AG04450 (cell line): ENCODE measurements around the gene IGSF9B. TPM values are rescaled to one million over a fixed set of nuclear protein-coding genes. Genes with fewer than 3 reads are reported as not detected.

ENCODE experiments used
- CTCF ChIA-PET: fragments of 300-600, 350-600 bp; formaldehyde crosslinking; extraction: SDS; loops from one replicate; lab custom pipeline; 2022; ENCODE audit warnings: antibody characterized with exemption, inconsistent platforms; lab: Charles Lee
- POLR2A ChIA-PET: fragments of 350-600 bp; formaldehyde crosslinking; extraction: SDS; loops from one replicate; lab custom pipeline; 2021; ENCODE audit warnings: antibody characterized with exemption, inconsistent platforms; lab: Yijun Ruan, JAX
- DNase-seq: peaks from one replicate; pipeline ENCODE4 v3.0.0-alpha.2; 2011; ENCODE audit warnings: low read depth, low spot score
- H3K27ac ChIP-seq: one replicate; pipeline ENCODE4 v1.5.1; 2012; ENCODE audit warnings: low read depth, low read length, control low read depth
- H3K27me3 ChIP-seq: one replicate; pipeline ENCODE4 v1.6.0; 2012; ENCODE audit warnings: low read length; ENCODE audit not compliant: control insufficient read depth, insufficient read depth
- H3K4me3 ChIP-seq: 2 replicates; pipeline ENCODE4 v1.5.1; 2011; ENCODE audit warnings: mild to moderate bottlenecking, low read depth, low read length, control low read depth
- H3K9me3 ChIP-seq: 2 replicates; pipeline ENCODE4 v1.5.1; 2012; ENCODE audit warnings: low read length; ENCODE audit not compliant: control insufficient read depth, insufficient read depth
- CTCF ChIP-seq: IDR thresholded peaks from 2 replicates; pipeline ENCODE4 v1.5.1; 2011; ENCODE audit warnings: low read depth, low read length, control low read depth, inconsistent platforms
- polyA plus RNA-seq: library from polyadenylated mRNA; depleted of rRNA; stranded (reverse); fragments of >200 nt; gene quantifications from 2 replicates; pipeline ENCODE4 v1.2.3, GENCODE V29; 2011

IGSF9B gene
- polyA plus RNA-seq, 1 experiment, result not detected

- H3K4me3 ChIP-seq, result no peak overlapping the region
- no peak for DNase-seq
- no peak for TF ChIP-seq CTCF
- H3K27me3 ChIP-seq, result peaks cover 2% of the 10 kb centered on the region
- CTCF ChIA-PET, result no interaction called here
- H3K27ac ChIP-seq, result no peak overlapping the region
- POLR2A ChIA-PET, result no interaction called here
- H3K9me3 ChIP-seq, result peaks cover 16% of the 10 kb centered on the region; the same call in 1 of the 2 replicates
These were observed 34.5 kb downstream of the IGSF9B start for GRCh38 chr11:133922078-133922870.

GRCh38 chr11:133921513-133921912 lies 35.3 kb downstream of the IGSF9B start:
- Histone ChIP-seq H3K4me3 (no peak overlapping the region), H3K27ac (no peak overlapping the region), H3K27me3 (peaks cover 2% of the 10 kb centered on the region), H3K9me3 (peaks cover 16% of the 10 kb centered on the region; the same call in 1 of the 2 replicates)
- DNase-seq, result no peak
- POLR2A ChIA-PET, result no interaction called here
- no peak for TF ChIP-seq CTCF
- CTCF ChIA-PET, result no interaction called here

GRCh38 chr11:133921026-133921425 lies 35.7 kb downstream of the IGSF9B start:
- H3K27ac ChIP-seq, result no peak overlapping the region
- ChIA-PET POLR2A (no interaction called here), CTCF (no interaction called here)
- TF ChIP-seq CTCF, result no peak
- H3K4me3 ChIP-seq, result no peak overlapping the region
- H3K9me3 ChIP-seq, result peaks cover 16% of the 10 kb centered on the region; the same call in 1 of the 2 replicates
- no peak for DNase-seq
- peaks cover 2% of the 10 kb centered on the region for H3K27me3 ChIP-seq

GRCh38 chr11:133920109-133920990 lies 36.4 kb downstream of the IGSF9B start:
- Histone ChIP-seq H3K4me3 (no peak overlapping the region), H3K9me3 (peaks cover 16% of the 10 kb centered on the region; the same call in 1 of the 2 replicates), H3K27me3 (peaks cover 2% of the 10 kb centered on the region), H3K27ac (no peak overlapping the region)
- no peak for TF ChIP-seq CTCF
- ChIA-PET POLR2A (no interaction called here), CTCF (no interaction called here)
- no peak for DNase-seq
